Stimulated activated effector memory CD8-positive, alpha-beta T cell treated with anti-CD3 and anti-CD28 coated beads, Interleukin-12 subunit alpha, Interleukin-12 subunit beta, amount 100 ng/mL, for 72 hours (primary cell): ENCODE results near the gene LDLRAD1.
"Not testable (repeated sequence)": the region's sequence is repeated elsewhere in the genome, so short reads cannot be mapped to it uniquely, and the experiment has no call there.

Experiments used
- ATAC-seq: fragments of 150-1000 bp; cut with Tn5 transposase; 2 replicates; pipeline ENCODE4 v1.10.0; 2021
- DNase-seq, 2 donors: peaks; one replicate each; pipeline ENCODE4 v3.0.0; 2021 to 2022; ENCODE audit warnings: low spot score in 2 of 2
- H3K27ac Mint-ChIP-seq: one replicate; pipeline ENCODE4 v1.8.0; 2022; ENCODE audit warnings: mild to moderate bottlenecking, mixed read lengths
- H3K36me3 Mint-ChIP-seq: one replicate; pipeline ENCODE4 v1.8.0; 2022; ENCODE audit warnings: mild to moderate bottlenecking, mixed read lengths
- H3K4me1 Mint-ChIP-seq: one replicate; pipeline ENCODE4 v1.8.0; 2022; ENCODE audit warnings: mixed read lengths
- H3K4me3 Mint-ChIP-seq: one replicate; pipeline ENCODE4 v1.8.0; 2022; ENCODE audit warnings: mild to moderate bottlenecking, mixed read lengths
- H3K9me3 Mint-ChIP-seq: one replicate; pipeline ENCODE4 v1.8.0; 2022; ENCODE audit warnings: mixed read lengths

Gene LDLRAD1

GRCh38 chr1:53984726-53985125 lies 33.3 kb downstream of the LDLRAD1 start:
- Mint-ChIP-seq H3K4me1 (no peaks in the 10 kb centered on the region), H3K27ac (no peak overlapping the region), H3K36me3 (no peaks in the 10 kb centered on the region), H3K9me3 (no peaks in the 10 kb centered on the region), H3K4me3 (no peak overlapping the region)
- no peak for DNase-seq
- ATAC-seq: no peak

- Mint-ChIP-seq H3K4me3 (no peak overlapping the region), H3K9me3 (no peaks in the 10 kb centered on the region), H3K36me3 (no peaks in the 10 kb centered on the region), H3K27ac (no peak overlapping the region), H3K4me1 (no peaks in the 10 kb centered on the region)
- no peak for DNase-seq
- ATAC-seq: no peak
Measured at GRCh38 chr1:53982763-53983104, 35.3 kb downstream of the LDLRAD1 start.

- no peaks in the 10 kb centered on the region for H3K4me1 Mint-ChIP-seq
- H3K4me3 Mint-ChIP-seq: no peak overlapping the region
- H3K9me3 Mint-ChIP-seq: no peaks in the 10 kb centered on the region
- no peaks in the 10 kb centered on the region for H3K36me3 Mint-ChIP-seq
- no peak for DNase-seq
- ATAC-seq: no peak
- no peak overlapping the region for H3K27ac Mint-ChIP-seq
Measured at GRCh38 chr1:53982034-53982762, 35.8 kb downstream of the LDLRAD1 start.

- H3K4me1 Mint-ChIP-seq: no peaks in the 10 kb centered on the region
- H3K36me3 Mint-ChIP-seq: no peaks in the 10 kb centered on the region
- no peak overlapping the region for H3K27ac Mint-ChIP-seq
- H3K4me3 Mint-ChIP-seq: no peak overlapping the region
- ATAC-seq (no peak), DNase-seq (no peak)
- H3K9me3 Mint-ChIP-seq: no peaks in the 10 kb centered on the region
Measured at GRCh38 chr1:53981220-53981619, 36.8 kb downstream of the LDLRAD1 start.

GRCh38 chr1:53979712-53980450 lies 38.1 kb downstream of the LDLRAD1 start:
- no peaks in the 10 kb centered on the region for H3K36me3 Mint-ChIP-seq
- H3K27ac Mint-ChIP-seq: no peak overlapping the region
- no peaks in the 10 kb centered on the region for H3K4me1 Mint-ChIP-seq
- H3K9me3 Mint-ChIP-seq: no peaks in the 10 kb centered on the region
- H3K4me3 Mint-ChIP-seq: no peak overlapping the region
- DNase-seq: no peak
- ATAC-seq: no peak

GRCh38 chr1:53975861-53976260 lies 42.1 kb downstream of the LDLRAD1 start:
- H3K36me3 Mint-ChIP-seq: peaks cover 12% of the 10 kb centered on the region
- H3K4me1 Mint-ChIP-seq: no peaks in the 10 kb centered on the region
- DNase-seq (no peak), ATAC-seq (no peak)
- no peak overlapping the region for H3K27ac Mint-ChIP-seq
- no peaks in the 10 kb centered on the region for H3K9me3 Mint-ChIP-seq
- no peak overlapping the region for H3K4me3 Mint-ChIP-seq

- no peaks in the 10 kb centered on the region for H3K4me1 Mint-ChIP-seq
- H3K27ac Mint-ChIP-seq: no peak overlapping the region
- ATAC-seq (no peak), DNase-seq (no peak)
- peaks cover 53% of the 10 kb centered on the region for H3K36me3 Mint-ChIP-seq
- no peaks in the 10 kb centered on the region for H3K9me3 Mint-ChIP-seq
- no peak overlapping the region for H3K4me3 Mint-ChIP-seq
Measured at GRCh38 chr1:53971718-53972117, 46.3 kb downstream of the LDLRAD1 start.

GRCh38 chr1:53969323-53969722 lies 48.7 kb downstream of the LDLRAD1 start:
- H3K4me3 Mint-ChIP-seq, DNase-seq, H3K4me1 Mint-ChIP-seq, H3K9me3 Mint-ChIP-seq, H3K27ac Mint-ChIP-seq, ATAC-seq: not testable (repeated sequence)
- peaks cover 77% of the 10 kb centered on the region for H3K36me3 Mint-ChIP-seq

- Mint-ChIP-seq H3K4me1 (no peaks in the 10 kb centered on the region), H3K36me3 (peaks cover 89% of the 10 kb centered on the region), H3K27ac (no peak overlapping the region), H3K9me3 (no peaks in the 10 kb centered on the region), H3K4me3 (no peak overlapping the region)
- ATAC-seq (no peak), DNase-seq (no peak)
Measured at GRCh38 chr1:53968125-53968513, 49.9 kb downstream of the LDLRAD1 start.

GRCh38 chr1:53967409-53968124 lies 50.4 kb downstream of the LDLRAD1 start:
- Mint-ChIP-seq H3K36me3 (peaks cover 95% of the 10 kb centered on the region), H3K4me3 (no peak overlapping the region), H3K9me3 (no peaks in the 10 kb centered on the region), H3K27ac (no peak overlapping the region), H3K4me1 (no peaks in the 10 kb centered on the region)
- ATAC-seq: no peak
- DNase-seq: no peak

GRCh38 chr1:53966794-53967193 lies 51.2 kb downstream of the LDLRAD1 start:
- no peak for ATAC-seq
- peaks cover 99% of the 10 kb centered on the region for H3K36me3 Mint-ChIP-seq
- no peak overlapping the region for H3K4me3 Mint-ChIP-seq
- no peak overlapping the region for H3K27ac Mint-ChIP-seq
- no peaks in the 10 kb centered on the region for H3K9me3 Mint-ChIP-seq
- DNase-seq: no peak
- no peaks in the 10 kb centered on the region for H3K4me1 Mint-ChIP-seq

- H3K36me3 Mint-ChIP-seq: peaks cover 99% of the 10 kb centered on the region
Measured at GRCh38 chr1:53964109-53964508, 53.9 kb downstream of the LDLRAD1 start.

GRCh38 chr1:53963460-53963859 lies 54.5 kb downstream of the LDLRAD1 start:
- Mint-ChIP-seq H3K9me3 (no peaks in the 10 kb centered on the region), H3K4me3 (no peak overlapping the region), H3K4me1 (no peaks in the 10 kb centered on the region), H3K27ac (no peak overlapping the region), H3K36me3 (peaks cover 99% of the 10 kb centered on the region)
- ATAC-seq: no peak
- no peak for DNase-seq

More at GRCh38 chr1:53964109-53964508, 53.9 kb downstream of the LDLRAD1 start:
- no peak for ATAC-seq
- no peaks in the 10 kb centered on the region for H3K9me3 Mint-ChIP-seq
- H3K27ac Mint-ChIP-seq: no peak overlapping the region
- no peaks in the 10 kb centered on the region for H3K4me1 Mint-ChIP-seq
- H3K4me3 Mint-ChIP-seq: no peak overlapping the region
- DNase-seq: no peak

- H3K36me3 Mint-ChIP-seq: peaks cover 92% of the 10 kb centered on the region
Measured at GRCh38 chr1:53962395-53962794, 55.6 kb downstream of the LDLRAD1 start.

GRCh38 chr1:53959664-53960250 lies 58.2 kb downstream of the LDLRAD1 start:
- H3K36me3 Mint-ChIP-seq: peaks cover 89% of the 10 kb centered on the region
- no peak overlapping the region for H3K27ac Mint-ChIP-seq
- ATAC-seq: no peak
- DNase-seq: no peak
- H3K9me3 Mint-ChIP-seq: no peaks in the 10 kb centered on the region
- no peak overlapping the region for H3K4me3 Mint-ChIP-seq
- H3K4me1 Mint-ChIP-seq: peaks cover 10% of the 10 kb centered on the region

More at GRCh38 chr1:53962395-53962794, 55.6 kb downstream of the LDLRAD1 start:
- H3K4me1 Mint-ChIP-seq: peaks cover 1% of the 10 kb centered on the region
- ATAC-seq (no peak), DNase-seq (no peak)
- no peak overlapping the region for H3K4me3 Mint-ChIP-seq
- H3K9me3 Mint-ChIP-seq: no peaks in the 10 kb centered on the region
- no peak overlapping the region for H3K27ac Mint-ChIP-seq
